Activated CD8-positive, alpha-beta T cell treated with anti-CD3 and anti-CD28 coated beads for 36 hours (primary cell): ENCODE results near the gene LHB. TPM values are rescaled to one million over a fixed set of nuclear protein-coding genes. Genes with fewer than 3 reads are reported as not detected.

ENCODE experiments used
- ATAC-seq: fragments of 200-7000 bp; cut with Tn5 transposase; one replicate; pipeline ENCODE4 v1.10.0; 2021; ENCODE audit warnings: mild to moderate bottlenecking, moderate library complexity
- CTCF ChIA-PET: fragments of 350-600 bp; sonication (Branson Sonifier 250); formaldehyde crosslinking; loops from one replicate; lab custom pipeline; 2021; ENCODE audit warnings: antibody characterized with exemption; lab: Charles Lee
- POLR2A ChIA-PET: fragments of 350-600 bp; sonication (Branson Sonifier 250); formaldehyde crosslinking; loops from one replicate; lab custom pipeline; 2021; ENCODE audit warnings: antibody characterized with exemption; lab: Charles Lee
- DNase-seq: peaks from one replicate; pipeline ENCODE4 v3.0.0-alpha.2; 2020
- H3K27ac Mint-ChIP-seq: one replicate; pipeline ENCODE4 v1.8.0; 2021; ENCODE audit warnings: mild to moderate bottlenecking, mixed read lengths
- H3K27me3 Mint-ChIP-seq: one replicate; pipeline ENCODE4 v1.8.0; 2021; ENCODE audit warnings: mixed read lengths
- H3K36me3 Mint-ChIP-seq: one replicate; pipeline ENCODE4 v1.8.0; 2021; ENCODE audit warnings: low read depth, mixed read lengths
- H3K4me1 Mint-ChIP-seq: one replicate; pipeline ENCODE4 v1.8.0; 2021; ENCODE audit warnings: low read depth, mixed read lengths
- H3K4me3 Mint-ChIP-seq: one replicate; pipeline ENCODE4 v1.8.0; 2021; ENCODE audit warnings: mild to moderate bottlenecking, moderate library complexity, mixed read lengths
- H3K9me3 Mint-ChIP-seq: one replicate; pipeline ENCODE4 v1.8.0; 2021; ENCODE audit warnings: mixed read lengths
- intact Hi-C: fragments of 100-400 bp; cut with micrococcal nuclease; formaldehyde crosslinking; loops from one replicate; pipeline ENCODE4 v1.10.0; 2022
- total RNA-seq, 2 experiments: library from RNA; stranded (reverse); gene quantifications; one replicate each; pipeline ENCODE4 v1.2.3, GENCODE V29; 2021
- TF ChIP-seq, protein P1 (sequence below): fragments of 200-600 bp; IDR thresholded peaks from one replicate; pipeline ENCODE4 v1.8.0; 2022; ENCODE audit warnings: antibody characterized with exemption, mild to moderate bottlenecking

Gene LHB
- total RNA-seq, 2 experiments from 2014 or later, result not detected

DNA sequence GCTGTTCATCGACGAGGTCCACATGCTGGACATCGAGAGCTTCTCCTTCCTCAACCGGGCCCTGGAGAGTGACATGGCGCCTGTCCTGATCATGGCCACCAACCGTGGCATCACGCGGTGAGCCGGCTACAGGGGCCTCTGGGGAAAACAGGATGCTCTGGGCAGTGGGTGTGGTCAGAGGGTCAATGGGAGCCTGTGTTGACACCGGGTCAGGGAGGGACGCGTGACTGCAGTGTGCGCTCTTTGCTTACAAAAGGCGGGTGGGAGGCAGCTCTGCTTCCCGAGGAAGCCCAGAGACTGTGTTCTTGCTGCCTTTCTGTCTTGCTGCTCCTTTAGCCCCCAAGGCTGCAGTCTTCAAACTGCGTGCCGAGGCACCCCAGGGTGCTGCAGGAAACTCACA is 5.7 kb downstream of the LHB start:
- intact Hi-C loops, result no loop called here
- CTCF ChIA-PET, result no interaction called here
- no peak overlapping the region for H3K27ac Mint-ChIP-seq
- ATAC-seq, result no peak
- POLR2A ChIA-PET, result no interaction called here
- no peaks in the 10 kb centered on the region for H3K27me3 Mint-ChIP-seq
- no peak overlapping the region for H3K4me3 Mint-ChIP-seq
- TF ChIP-seq, protein P1, sequence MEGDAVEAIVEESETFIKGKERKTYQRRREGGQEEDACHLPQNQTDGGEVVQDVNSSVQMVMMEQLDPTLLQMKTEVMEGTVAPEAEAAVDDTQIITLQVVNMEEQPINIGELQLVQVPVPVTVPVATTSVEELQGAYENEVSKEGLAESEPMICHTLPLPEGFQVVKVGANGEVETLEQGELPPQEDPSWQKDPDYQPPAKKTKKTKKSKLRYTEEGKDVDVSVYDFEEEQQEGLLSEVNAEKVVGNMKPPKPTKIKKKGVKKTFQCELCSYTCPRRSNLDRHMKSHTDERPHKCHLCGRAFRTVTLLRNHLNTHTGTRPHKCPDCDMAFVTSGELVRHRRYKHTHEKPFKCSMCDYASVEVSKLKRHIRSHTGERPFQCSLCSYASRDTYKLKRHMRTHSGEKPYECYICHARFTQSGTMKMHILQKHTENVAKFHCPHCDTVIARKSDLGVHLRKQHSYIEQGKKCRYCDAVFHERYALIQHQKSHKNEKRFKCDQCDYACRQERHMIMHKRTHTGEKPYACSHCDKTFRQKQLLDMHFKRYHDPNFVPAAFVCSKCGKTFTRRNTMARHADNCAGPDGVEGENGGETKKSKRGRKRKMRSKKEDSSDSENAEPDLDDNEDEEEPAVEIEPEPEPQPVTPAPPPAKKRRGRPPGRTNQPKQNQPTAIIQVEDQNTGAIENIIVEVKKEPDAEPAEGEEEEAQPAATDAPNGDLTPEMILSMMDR, result no peak
- no peak for DNase-seq
- no peaks in the 10 kb centered on the region for H3K4me1 Mint-ChIP-seq
- no peaks in the 10 kb centered on the region for H3K9me3 Mint-ChIP-seq
- peaks cover 31% of the 10 kb centered on the region for H3K36me3 Mint-ChIP-seq

DNA sequence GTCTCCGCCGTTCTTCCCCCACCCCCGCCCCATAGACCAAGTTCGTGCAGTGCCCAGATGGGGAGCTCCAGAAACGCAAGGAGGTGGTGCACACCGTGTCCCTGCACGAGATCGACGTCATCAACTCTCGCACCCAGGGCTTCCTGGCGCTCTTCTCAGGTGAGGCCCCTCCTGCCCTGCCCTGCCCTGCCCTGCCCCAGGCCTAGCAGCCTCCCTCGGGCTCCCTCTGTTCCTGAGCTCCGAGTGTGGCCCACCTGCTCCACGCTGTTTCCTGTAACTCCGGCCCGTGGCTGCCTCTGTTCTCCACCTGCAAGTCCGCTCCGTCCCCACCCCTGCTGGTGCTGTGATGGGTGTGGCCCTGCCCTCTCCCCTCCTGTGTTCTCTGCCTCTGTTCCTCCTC is 6.4 kb downstream of the LHB start:
- TF ChIP-seq, protein P1, result no peak
- POLR2A ChIA-PET, result no interaction called here
- Mint-ChIP-seq H3K4me1 (no peaks in the 10 kb centered on the region), H3K4me3 (no peak overlapping the region), H3K9me3 (no peaks in the 10 kb centered on the region), H3K27ac (no peak overlapping the region), H3K36me3 (peaks cover 26% of the 10 kb centered on the region), H3K27me3 (no peaks in the 10 kb centered on the region)
- CTCF ChIA-PET, result interaction anchor here (1.0 kb wide), 1 partner anchor 12 kb away, joined by 5 read pairs; no protein-coding TSS in a partner anchor
- DNase-seq (no peak), ATAC-seq (no peak)
- intact Hi-C loops, result no loop called here

DNA sequence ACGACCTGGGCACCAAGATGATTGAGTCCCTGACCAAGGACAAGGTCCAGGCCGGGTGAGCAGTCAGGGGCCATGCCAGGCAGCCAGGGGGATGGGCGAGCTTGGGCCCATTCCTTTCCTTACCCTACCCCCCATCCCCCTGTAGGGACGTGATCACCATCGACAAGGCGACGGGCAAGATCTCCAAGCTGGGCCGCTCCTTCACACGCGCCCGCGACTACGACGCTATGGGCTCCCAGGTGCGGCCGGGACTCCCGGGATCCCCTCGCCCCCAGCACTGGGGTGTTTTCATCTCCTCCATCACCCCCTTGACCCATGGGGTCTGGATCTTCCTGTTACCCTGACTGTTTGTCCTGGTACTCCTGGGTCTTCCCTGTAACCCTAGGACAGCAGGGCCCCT is 7.1 kb downstream of the LHB start:
- no peaks in the 10 kb centered on the region for H3K9me3 Mint-ChIP-seq
- DNase-seq (no peak), ATAC-seq (no peak)
- intact Hi-C loops, result no loop called here
- POLR2A ChIA-PET, result no interaction called here
- no peak overlapping the region for H3K27ac Mint-ChIP-seq
- peaks cover 29% of the 10 kb centered on the region for H3K36me3 Mint-ChIP-seq
- H3K4me1 Mint-ChIP-seq, result no peaks in the 10 kb centered on the region
- TF ChIP-seq, protein P1, result no peak
- CTCF ChIA-PET, result interaction anchor here (1.0 to 1.5 kb wide), 2 partner anchors 10 to 12 kb away, joined by 5 to 9 read pairs; no protein-coding TSS in a partner anchor
- H3K4me3 Mint-ChIP-seq, result no peak overlapping the region
- H3K27me3 Mint-ChIP-seq, result no peaks in the 10 kb centered on the region

- peaks cover 33% of the 10 kb centered on the region for H3K36me3 Mint-ChIP-seq
- H3K9me3 Mint-ChIP-seq, result no peaks in the 10 kb centered on the region
- intact Hi-C loops, result no loop called here
- no peak overlapping the region for H3K27ac Mint-ChIP-seq
- ChIA-PET POLR2A (interaction anchor here (2.1 kb wide), 1 partner anchor 10 kb away, joined by 8 read pairs; the partner anchor contains the start of gene LHB), CTCF (interaction anchor here (1.3 to 2.2 kb wide), 3 partner anchors 14 to 108 kb away, joined by 5 to 7 read pairs (median 5); partner anchors contain the start of genes GYS1, LIN7B and RUVBL2)
- DNase-seq (no peak), ATAC-seq (no peak)
- H3K4me1 Mint-ChIP-seq, result no peaks in the 10 kb centered on the region
- no peak overlapping the region for H3K4me3 Mint-ChIP-seq
- H3K27me3 Mint-ChIP-seq, result no peaks in the 10 kb centered on the region
- TF ChIP-seq, protein P1, result no peak
These were observed 10.0 kb downstream of the LHB start for GRCh38 chr19:49006905-49007304.

GRCh38 chr19:49004964-49005614 is 11.8 kb downstream of the LHB start:
- no peaks in the 10 kb centered on the region for H3K27me3 Mint-ChIP-seq
- peaks cover 25% of the 10 kb centered on the region for H3K36me3 Mint-ChIP-seq
- H3K27ac Mint-ChIP-seq, result no peak overlapping the region
- TF ChIP-seq, protein P1, result no peak
- no peak for ATAC-seq
- H3K9me3 Mint-ChIP-seq, result no peaks in the 10 kb centered on the region
- H3K4me3 Mint-ChIP-seq, result no peak overlapping the region
- ChIA-PET CTCF (interaction anchor here (1.8 to 2.2 kb wide), 2 partner anchors 12 to 35 kb away, joined by 6 to 7 read pairs; partner anchors contain the start of genes GYS1 and RUVBL2), POLR2A (interaction anchor here (1.3 to 2.1 kb wide), 2 partner anchors 11 to 12 kb away, joined by 4 to 8 read pairs; partner anchors contain the start of genes LHB and RUVBL2)
- DNase-seq, result no peak
- intact Hi-C loops, result no loop called here
- no peaks in the 10 kb centered on the region for H3K4me1 Mint-ChIP-seq
